Aorta (tissue), 5 donors: ENCODE results near the gene PRTFDC1. TPM values are rescaled to one million over a fixed set of nuclear protein-coding genes. Genes with fewer than 3 reads are reported as not detected.
A peak's percentile ranks its signal among the peaks of the same experiment; 100 is the strongest.

ENCODE experiments used
- ATAC-seq: fragments of 200-7000 bp; cut with Tn5 transposase; one replicate; pipeline ENCODE4 v1.9.1; 2022; ENCODE audit warnings: moderate library complexity; ENCODE audit not compliant: low FRiP score
- DNase-seq, 2 donors: peaks; one replicate each; pipeline ENCODE4 v3.0.0-alpha.2; 2020
- H3K27ac ChIP-seq, 2 donors: one replicate each; pipeline ENCODE4 v1.5.1; 2013; ENCODE audit warnings: low read length in 2 of 2, mild to moderate bottlenecking in 2 of 2, moderate library complexity in 2 of 2, control low read depth in 1 of 2, inconsistent platforms in 1 of 2, low read depth in 1 of 2
- H3K27me3 ChIP-seq, 2 donors: one replicate each; pipeline ENCODE4 v1.6.1; 2013; ENCODE audit warnings: control low read depth in 1 of 2, low read length in 1 of 2, mild to moderate bottlenecking in 1 of 2, moderate library complexity in 1 of 2; ENCODE audit not compliant: insufficient read depth in 2 of 2, control insufficient read depth in 1 of 2
- H3K36me3 ChIP-seq, 2 donors: one replicate each; pipeline ENCODE4 v1.6.1; 2013; ENCODE audit warnings: control low read depth in 1 of 2, low read length in 1 of 2, mild to moderate bottlenecking in 1 of 2; ENCODE audit not compliant: insufficient read depth in 2 of 2, control insufficient read depth in 1 of 2
- H3K4me1 ChIP-seq, 2 donors: one replicate each; pipeline ENCODE4 v1.6.1; 2013; ENCODE audit warnings: low read length in 2 of 2, control low read depth in 1 of 2, mild to moderate bottlenecking in 1 of 2, moderate library complexity in 1 of 2; ENCODE audit not compliant: insufficient read depth in 2 of 2, control insufficient read depth in 1 of 2
- H3K4me3 ChIP-seq, 2 donors: one replicate each; pipeline ENCODE4 v1.5.1; 2013; ENCODE audit warnings: low read length in 2 of 2, control low read depth in 1 of 2, mild to moderate bottlenecking in 1 of 2
- H3K9me3 ChIP-seq: one replicate; pipeline ENCODE4 v1.6.1; 2013; ENCODE audit warnings: mild to moderate bottlenecking, low read length; ENCODE audit not compliant: control insufficient read depth
- WGBS, 2 donors: extraction: QIAGEN DNeasy Blood & Tissue Kit; methylation state at CpG; one replicate each; pipeline ENCODE4 v1.1.7; 2013; 5-methylcytosine and 5-hydroxymethylcytosine counted together
- intact Hi-C, 2 donors: fragments of 100-400 bp; cut with DNase I; formaldehyde crosslinking; loops; one replicate each; pipeline versions ENCODE4 v1.14.2 to v1.15.0; 2022
- polyA plus RNA-seq, 2 donors: library from polyadenylated mRNA; stranded (reverse); fragments of 200-250 nt; gene quantifications; one replicate each; pipeline ENCODE4 v1.2.3, GENCODE V29; 2013
- total RNA-seq, 2 donors: library from RNA; stranded (reverse); fragmentation: NEBNext Ultra II Directional; extraction: Animal tissue kit (Norgen Biotek cat#: 25700); gene quantifications; one replicate each; pipeline ENCODE4 v1.2.1, GENCODE V29; 2021
- donor health status: healthy with polysubstance abuse.
- donor health status: Bipolar disorder and iron deficiency.
- donor health status: DM: no; HTN: no; CAD: no.
- donor health status: DM: no; HTN: no; CAD: no.
- donor health status: DM: yes; HTN: yes; CAD: no.

Gene PRTFDC1
- total and polyA plus RNA-seq, 4 donors, result 3.1 to 15.7 (median 11.8) TPM

- no peaks in the 10 kb centered on the region for H3K27me3 ChIP-seq
- H3K36me3 ChIP-seq, result no peaks in the 10 kb centered on the region
- H3K4me3 ChIP-seq, result no peak overlapping the region
- no peak overlapping the region for H3K27ac ChIP-seq
- ATAC-seq, result no peak
- WGBS, 2 donors, result 73 to 79% methylated on average over 3 of the region's 3 CpGs
- peaks cover 0 to 2% of the 10 kb centered on the region in 2 donors for H3K4me1 ChIP-seq
- intact Hi-C loops, result no loop called here
- no peak for DNase-seq
- no peaks in the 10 kb centered on the region for H3K9me3 ChIP-seq
Measured at GRCh38 chr10:24872790-24873182, 79.6 kb downstream of the PRTFDC1 start.

- H3K27ac ChIP-seq, result no peak overlapping the region
- 69 to 71% methylated on average over 6 of the region's 6 CpGs for WGBS, 2 donors
- no peaks in the 10 kb centered on the region for H3K9me3 ChIP-seq
- DNase-seq, result no peak
- peaks cover 0 to 2% of the 10 kb centered on the region in 2 donors for H3K4me1 ChIP-seq
- no peak for ATAC-seq
- no peaks in the 10 kb centered on the region for H3K36me3 ChIP-seq
- intact Hi-C loops, result no loop called here
- no peaks in the 10 kb centered on the region for H3K27me3 ChIP-seq
- H3K4me3 ChIP-seq, result no peak overlapping the region
Measured at GRCh38 chr10:24872049-24872789, 80.2 kb downstream of the PRTFDC1 start.

GRCh38 chr10:24871011-24871935 is 81.1 kb downstream of the PRTFDC1 start:
- Histone ChIP-seq H3K27ac (no peak overlapping the region), H3K27me3 (no peaks in the 10 kb centered on the region), H3K9me3 (no peaks in the 10 kb centered on the region), H3K4me3 (no peak overlapping the region), H3K36me3 (no peaks in the 10 kb centered on the region), H3K4me1 (peaks cover 0 to 2% of the 10 kb centered on the region in 2 donors)
- DNase-seq, result no peak
- intact Hi-C loops, result no loop called here
- 59 to 68% methylated on average over 13 of the region's 13 CpGs for WGBS, 2 donors
- no peak for ATAC-seq

- WGBS, 2 donors, result 16 to 23% methylated on average over 2 of the region's 2 CpGs
- intact Hi-C loops, result loop anchor here in 1 of 2 donors (5.0 kb wide), 1 partner anchor 147 kb away; the partner anchor contains the start of gene ARHGAP21
- H3K27me3 ChIP-seq, result no peaks in the 10 kb centered on the region
- no peaks in the 10 kb centered on the region for H3K9me3 ChIP-seq
- no peak overlapping the region for H3K4me3 ChIP-seq
- H3K27ac ChIP-seq, result no peak overlapping the region
- ATAC-seq (no peak), DNase-seq (no peak)
- H3K36me3 ChIP-seq, result no peaks in the 10 kb centered on the region
- H3K4me1 ChIP-seq, result peaks cover 0 to 2% of the 10 kb centered on the region in 2 donors
Measured at GRCh38 chr10:24869354-24870015, 82.9 kb downstream of the PRTFDC1 start.

GRCh38 chr10:24866604-24867583 is 85.5 kb downstream of the PRTFDC1 start:
- Histone ChIP-seq H3K4me1 (peaks cover 0 to 2% of the 10 kb centered on the region in 2 donors), H3K36me3 (no peaks in the 10 kb centered on the region), H3K27ac (no peak overlapping the region), H3K9me3 (no peaks in the 10 kb centered on the region), H3K4me3 (peak overlapping the region; percentile 15 to 16), H3K27me3 (no peaks in the 10 kb centered on the region)
- WGBS, 2 donors, result 35 to 42% methylated on average over 7 of the region's 7 CpGs
- DNase-seq (peak; percentile 77 to 82), ATAC-seq (peak; percentile 78)
- intact Hi-C loops, result loop anchor here in 1 of 2 donors (5.0 kb wide), 1 partner anchor 145 kb away; the partner anchor contains the start of gene ARHGAP21

- 51 to 60% methylated on average over 3 of the region's 3 CpGs for WGBS, 2 donors
- no peak for ATAC-seq
Measured at GRCh38 chr10:24865783-24866182, 86.6 kb downstream of the PRTFDC1 start.

GRCh38 chr10:24862589-24862988 is 89.8 kb downstream of the PRTFDC1 start:
- Histone ChIP-seq H3K9me3 (no peaks in the 10 kb centered on the region), H3K4me1 (no peaks in the 10 kb centered on the region), H3K27me3 (no peaks in the 10 kb centered on the region), H3K36me3 (no peaks in the 10 kb centered on the region), H3K4me3 (no peak overlapping the region), H3K27ac (no peak overlapping the region)
- intact Hi-C loops, result no loop called here
- ATAC-seq, result no peak
- 90 to 98% methylated on average over 3 of the region's 3 CpGs for WGBS, 2 donors
- DNase-seq, result no peak

More at GRCh38 chr10:24865783-24866182, 86.6 kb downstream of the PRTFDC1 start:
- Histone ChIP-seq H3K36me3 (no peaks in the 10 kb centered on the region), H3K4me1 (peaks cover 0 to 2% of the 10 kb centered on the region in 2 donors), H3K27me3 (no peaks in the 10 kb centered on the region), H3K4me3 (no peak overlapping the region), H3K27ac (no peak overlapping the region), H3K9me3 (no peaks in the 10 kb centered on the region)
- intact Hi-C loops, result loop anchor here in 1 of 2 donors (5.0 kb wide), 1 partner anchor 143 kb away; the partner anchor contains the start of gene ARHGAP21
- no peak for DNase-seq
